ENCODE measurements around the gene JAKMIP2.

Gene JAKMIP2

DNA sequence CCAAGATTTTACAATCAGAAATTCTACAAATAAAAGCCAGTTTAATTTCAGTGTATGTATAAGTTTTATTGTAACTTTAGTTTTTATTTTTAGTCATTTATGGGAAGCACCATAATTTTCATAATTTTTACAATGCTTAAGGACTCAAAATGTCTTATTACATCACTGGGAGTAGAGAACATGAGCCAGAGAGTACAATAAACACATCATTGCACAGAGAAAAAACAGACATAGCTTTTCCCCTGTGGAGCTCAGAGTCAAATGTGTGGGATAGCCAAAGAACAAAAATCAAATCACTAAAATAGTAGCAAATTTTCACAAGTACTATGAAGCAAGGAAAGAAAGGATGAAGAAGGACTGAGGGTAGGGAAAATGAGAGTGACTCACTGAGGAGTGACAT, 5.5 kb upstream of the JAKMIP2 start:
- no peak for DNase-seq (ENCODE audit: low read depth)

DNA sequence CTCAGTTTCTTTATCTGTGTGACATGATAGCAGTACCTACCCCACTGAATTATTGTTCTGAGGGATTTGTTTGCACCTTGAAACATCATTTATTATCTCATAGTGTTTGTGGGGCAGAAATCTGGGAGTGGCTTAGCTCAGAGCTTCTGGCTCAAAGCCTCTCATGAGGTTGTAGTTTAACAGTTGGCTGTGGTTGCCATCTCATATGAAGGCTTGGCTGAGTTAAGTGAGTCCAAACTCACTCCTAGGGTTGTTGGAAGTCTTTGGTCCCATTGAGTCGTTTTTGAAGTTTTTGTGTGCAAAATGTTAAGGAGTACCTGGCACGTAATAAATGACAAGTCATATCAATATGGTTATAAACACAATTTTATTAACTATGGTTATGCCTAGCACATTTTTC, 3.6 kb upstream of the JAKMIP2 start:
- DNase-seq (ENCODE audit: low read depth): no peak

DNA sequence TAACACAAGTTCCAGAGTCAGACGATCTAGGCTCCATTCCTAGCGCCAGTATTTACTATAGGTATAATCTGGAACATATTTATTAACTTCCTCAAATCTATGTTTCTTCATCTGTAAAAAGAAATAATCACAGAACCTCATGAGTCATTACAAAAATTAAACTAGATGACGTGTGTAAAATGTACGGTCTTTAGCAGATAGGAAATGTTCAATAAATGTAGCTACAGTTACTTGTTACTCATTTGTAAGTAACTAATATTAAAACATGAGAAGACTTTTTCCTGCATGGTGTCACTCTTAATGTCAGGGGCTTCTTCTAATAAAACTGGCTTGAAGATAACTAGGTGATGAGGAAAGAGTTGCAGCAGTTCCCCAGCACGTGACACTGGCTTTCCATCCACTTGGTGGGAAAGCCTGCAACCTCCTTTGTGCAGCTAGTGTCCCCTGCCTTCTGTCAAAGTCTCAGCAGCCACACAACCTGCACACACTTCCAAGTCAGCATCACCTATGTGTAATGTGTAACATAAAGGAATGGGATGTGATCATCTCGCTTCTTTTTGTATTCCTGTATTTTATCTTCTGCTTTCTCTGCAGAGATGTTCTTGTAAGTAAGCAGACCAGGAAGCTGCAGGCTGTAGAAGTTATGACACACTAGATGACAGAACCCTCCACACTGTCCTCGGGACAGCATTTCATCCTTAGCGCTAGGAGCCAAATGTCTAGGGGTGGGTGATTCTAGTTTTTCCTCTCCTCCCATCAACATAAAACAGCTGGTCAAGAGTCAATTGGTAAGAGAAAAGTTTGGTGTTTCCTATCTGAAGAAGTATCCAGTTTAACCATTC, 1.8 kb upstream of the JAKMIP2 start:
- no peak for DNase-seq (ENCODE audit: low read depth)

DNA sequence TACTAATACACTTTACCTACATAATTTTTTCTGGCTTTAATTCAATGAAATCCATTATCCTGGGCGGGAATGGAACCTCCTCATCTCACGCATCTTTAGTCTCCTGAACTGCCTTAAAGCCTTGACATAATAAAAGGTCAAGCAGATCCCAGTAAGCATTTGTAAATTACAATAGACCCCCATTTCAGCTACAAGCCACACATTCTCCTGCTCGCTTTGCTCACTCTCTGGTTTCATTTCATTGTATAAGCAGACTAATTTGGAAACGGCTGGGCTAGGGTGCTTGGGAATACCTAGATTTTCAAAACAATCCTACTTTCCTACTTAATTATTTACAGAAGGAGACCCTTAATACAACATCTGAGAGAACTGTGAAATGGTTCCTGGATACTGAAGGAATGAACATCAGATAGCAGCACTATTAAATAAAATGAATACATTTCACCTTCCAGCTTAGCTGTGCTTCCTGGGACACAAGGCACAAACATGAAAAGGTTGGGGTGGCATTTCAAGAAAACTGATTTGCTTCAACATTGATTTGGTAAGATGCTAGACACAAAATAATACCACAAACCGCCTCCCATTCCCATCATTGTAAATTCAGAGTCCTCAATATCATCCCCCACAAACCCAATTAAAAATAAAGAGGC, 1.5 kb downstream of the JAKMIP2 start:
- DNase-seq (ENCODE audit: low read depth): no peak

DNA sequence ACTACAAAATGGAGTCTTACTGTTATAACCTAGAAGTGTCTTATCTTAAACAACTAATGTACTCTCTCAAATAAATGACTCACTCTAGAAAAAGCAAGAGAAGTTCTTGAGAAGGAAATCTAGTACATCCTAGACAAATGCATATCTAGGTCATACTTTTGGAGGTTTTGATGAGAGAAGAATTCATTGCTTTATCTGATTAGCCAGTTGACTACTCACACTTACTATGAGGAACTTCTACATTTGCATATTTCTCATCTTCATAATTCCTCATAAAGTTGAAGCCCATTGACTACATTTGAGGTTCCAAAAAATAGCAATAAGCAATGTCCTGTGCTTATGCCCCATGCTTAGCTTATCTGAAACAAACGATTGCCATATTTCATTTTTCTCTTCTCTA, 2.8 kb downstream of the JAKMIP2 start:
- DNase-seq (ENCODE audit: low read depth): no peak

DNA sequence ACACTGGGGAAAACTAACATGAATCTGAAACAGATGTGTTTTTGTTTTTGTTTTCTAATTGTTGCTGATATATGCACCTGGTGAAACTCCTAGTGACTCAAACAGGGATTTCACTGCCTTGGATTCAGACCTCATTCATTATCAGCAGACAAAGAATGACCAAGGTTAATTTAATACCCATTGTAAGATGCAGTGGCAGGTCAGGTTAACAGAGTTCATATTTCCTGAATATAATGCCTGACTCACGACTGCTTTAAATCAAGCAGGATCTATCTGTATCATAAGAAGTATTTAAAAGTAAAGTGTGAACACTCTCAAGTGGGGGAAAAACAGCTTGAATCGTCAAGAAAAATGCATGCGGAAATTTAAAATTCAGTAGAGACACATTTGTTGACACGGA, 5.5 kb downstream of the JAKMIP2 start:
- DNase-seq (ENCODE audit: low read depth): no peak

DNA sequence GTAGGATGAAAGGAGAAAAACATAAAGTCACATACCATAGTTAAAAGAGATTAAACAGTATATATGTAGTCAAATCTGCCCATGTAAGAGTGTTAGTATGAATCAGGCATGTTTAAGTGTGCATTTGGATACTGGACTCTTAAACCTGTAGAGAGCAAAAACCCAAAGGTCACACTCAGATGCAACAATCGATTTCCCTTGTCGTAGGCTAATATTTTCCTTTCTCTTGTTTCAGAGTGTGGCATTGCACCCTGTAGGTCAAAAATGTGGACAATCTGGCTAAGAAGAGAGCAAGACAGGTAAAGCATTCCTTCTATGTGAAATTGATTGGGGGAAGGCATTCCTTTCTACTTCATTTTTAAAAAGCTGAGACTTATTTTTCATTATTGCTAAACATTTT, 8.9 kb downstream of the JAKMIP2 start:
- DNase-seq (ENCODE audit: low read depth): no peak

DNA sequence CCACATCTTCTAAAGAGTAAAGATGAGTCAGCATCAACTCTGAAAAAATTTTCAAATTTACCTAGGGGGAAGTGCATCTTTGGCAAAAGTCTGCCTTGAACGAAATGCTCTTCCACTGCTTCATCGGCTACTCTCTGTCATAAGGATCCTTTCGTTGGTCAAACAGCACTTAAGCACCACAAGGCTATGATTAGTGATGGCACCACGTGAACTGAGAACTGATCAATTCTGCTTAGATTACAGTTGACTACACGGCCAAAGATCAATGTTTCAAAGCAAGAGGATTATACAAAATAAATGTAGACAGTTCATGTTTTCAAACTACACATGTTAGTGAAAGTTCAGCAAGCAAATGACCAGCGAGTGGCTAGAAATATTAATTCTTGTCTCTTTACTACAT, 9.4 kb downstream of the JAKMIP2 start:
- DNase-seq (ENCODE audit: low read depth): no peak

DNA sequence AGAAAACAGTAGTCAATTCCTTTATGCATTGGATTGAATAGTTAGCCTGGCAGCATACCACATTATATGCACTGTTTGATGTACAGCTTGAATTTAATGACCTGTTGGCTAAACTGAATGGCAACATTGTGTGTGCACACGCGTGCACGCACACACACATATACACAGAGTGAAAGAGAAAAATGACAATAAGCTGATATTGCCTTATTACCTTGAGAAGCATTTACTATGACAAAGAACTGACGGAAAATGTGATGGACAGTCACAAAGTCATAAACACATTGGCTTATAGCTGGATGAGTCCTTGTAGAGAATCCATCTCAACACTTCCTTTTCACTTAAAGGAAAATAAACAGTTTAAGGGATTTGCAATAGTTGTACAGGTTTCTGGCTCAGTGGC, 15.5 kb downstream of the JAKMIP2 start:
- no peak for DNase-seq (ENCODE audit: low read depth)

DNA sequence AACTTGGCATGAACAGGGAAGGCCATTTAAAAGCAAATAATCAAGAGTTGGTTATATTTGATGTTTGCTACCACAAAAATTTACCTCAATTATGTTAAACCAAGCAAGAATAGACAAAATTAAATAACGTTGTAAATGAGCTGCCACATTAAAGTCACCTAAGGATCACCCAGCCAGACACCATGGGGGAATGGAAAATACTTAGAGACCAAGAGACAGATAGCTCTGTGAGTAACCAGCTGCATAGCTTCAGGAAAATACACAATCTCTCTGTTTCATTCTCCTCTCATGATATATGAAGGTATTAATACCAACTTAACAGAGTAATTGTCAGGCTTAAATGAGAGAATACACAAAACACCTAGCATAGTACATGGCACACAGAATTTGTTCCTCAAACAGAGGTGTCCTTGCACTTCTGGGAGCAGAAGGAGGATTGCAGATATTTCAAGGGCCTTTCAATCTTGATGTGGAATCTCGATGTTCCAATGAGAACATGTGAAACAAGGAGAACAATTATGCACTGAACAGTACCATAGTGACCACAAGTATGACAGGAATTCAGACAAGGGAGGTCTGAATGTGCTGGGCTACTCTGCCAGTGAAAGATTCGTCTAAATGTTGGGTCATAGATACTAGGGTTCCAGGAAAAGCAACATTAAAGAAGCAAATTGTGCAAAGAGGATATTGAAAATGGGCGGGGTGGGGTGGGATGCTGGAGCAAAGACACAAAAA, 18.6 kb downstream of the JAKMIP2 start:
- DNase-seq (ENCODE audit: low read depth): no peak

DNA sequence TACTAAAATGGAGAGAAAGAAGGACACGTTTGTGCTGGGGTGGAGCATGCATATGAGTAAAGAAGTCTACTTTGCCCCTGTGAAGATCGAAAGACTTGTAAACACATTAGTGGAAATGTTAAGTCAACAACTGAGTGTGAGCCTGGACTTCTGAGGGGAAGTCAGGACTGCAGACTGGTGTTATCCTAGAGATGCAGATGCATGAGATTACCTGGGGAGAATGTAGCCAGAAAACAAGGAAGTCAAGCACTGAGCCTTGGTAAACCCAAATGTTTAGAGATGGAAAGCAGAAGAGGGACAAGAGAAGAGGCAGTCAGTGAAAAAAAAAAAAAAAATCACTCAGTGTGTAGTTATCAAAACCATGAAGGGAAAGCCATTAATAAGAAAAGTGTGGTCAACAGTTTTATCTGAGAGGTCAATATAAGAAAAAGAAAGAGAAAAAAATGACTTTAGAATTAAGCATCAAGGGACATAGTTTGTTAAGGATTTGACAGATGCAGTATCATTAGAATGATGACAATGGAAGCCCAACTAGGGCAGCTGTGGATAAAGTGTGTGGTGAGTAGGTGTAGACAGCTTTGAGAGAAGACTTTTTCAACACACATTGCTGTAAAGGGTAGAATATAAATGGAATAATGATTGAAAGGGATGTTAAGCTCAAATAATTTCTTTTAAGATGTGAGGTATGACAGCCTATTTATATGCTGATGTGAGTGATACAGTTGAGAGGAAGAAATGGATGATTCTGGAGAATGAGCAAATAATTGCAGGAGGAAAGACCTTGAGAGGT, 22.2 kb downstream of the JAKMIP2 start:
- no peak for DNase-seq (ENCODE audit: low read depth)

DNA sequence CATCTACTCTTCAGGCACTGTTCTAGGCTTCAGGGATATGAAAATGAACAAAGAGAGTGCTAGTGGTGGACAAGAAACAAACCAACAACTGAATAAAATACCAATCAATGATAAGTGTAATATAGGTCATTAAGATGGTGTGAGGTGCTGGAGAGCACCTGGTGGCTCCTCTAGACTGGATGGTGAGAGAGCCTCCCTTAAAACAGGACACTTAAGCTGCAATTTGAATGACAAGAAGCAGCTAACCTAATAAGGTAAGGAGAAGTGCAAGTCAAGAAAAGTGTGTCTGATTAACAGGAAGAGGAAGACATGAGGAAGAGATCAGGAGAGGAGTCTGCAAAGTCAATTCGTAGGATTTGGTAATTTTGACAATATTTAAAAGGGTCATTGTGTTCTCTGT, 23.1 kb downstream of the JAKMIP2 start:
- no peak for DNase-seq (ENCODE audit: low read depth)

DNA sequence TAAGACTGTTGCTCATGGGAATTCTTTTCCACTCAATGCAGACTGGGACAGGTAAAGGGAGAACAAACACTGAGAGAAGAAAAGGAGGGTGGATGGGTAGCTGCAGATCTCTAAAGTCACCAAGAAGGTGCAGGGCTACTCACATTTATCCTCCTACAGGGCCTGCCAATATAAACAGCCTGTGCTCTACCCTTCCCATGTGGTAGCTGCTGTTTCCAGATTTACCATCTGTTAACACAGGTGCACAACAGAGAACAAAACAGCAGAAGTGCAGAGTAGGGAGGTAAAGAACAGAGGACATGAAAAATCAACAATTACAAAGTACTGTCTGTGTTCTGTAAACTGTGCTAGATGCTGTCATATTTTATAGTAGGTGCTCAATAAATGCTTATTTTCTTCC, 26.0 kb downstream of the JAKMIP2 start:
- no peak for DNase-seq (ENCODE audit: low read depth)

DNA sequence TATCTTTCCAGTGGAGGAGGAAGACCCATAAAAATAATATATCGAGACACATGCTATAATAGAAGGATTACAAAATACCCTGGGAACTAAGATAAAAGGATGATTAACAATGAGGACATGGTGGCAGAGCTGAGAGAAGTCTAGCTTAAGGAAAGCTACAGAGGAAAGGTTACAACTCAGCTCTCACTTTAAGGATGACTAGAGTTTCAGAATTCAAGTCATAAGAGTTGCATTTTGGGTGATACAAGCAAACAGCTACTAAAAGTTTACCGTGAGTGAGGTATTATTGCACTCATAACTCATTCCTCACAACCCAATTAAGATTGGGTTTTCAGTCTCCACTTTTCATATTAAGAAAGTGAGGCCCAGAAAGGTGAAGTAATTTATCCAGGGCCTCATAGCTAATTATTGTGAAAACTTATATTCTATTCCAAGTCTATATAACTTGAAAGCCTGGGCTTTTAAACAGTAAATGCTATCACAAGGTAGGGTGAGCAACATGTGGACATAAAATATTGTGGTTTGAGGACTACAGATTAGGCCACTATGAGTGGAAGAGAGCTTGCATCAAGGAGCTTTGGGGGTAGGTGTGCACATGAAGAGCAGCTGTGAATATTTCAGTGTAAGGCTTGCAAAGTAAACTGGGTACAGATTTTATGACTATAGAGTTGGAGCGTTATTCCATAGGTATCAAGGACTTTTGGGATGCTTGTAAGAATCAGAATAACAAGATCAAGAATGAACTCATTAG, 28.0 kb downstream of the JAKMIP2 start:
- DNase-seq (ENCODE audit: low read depth): no peak

DNA sequence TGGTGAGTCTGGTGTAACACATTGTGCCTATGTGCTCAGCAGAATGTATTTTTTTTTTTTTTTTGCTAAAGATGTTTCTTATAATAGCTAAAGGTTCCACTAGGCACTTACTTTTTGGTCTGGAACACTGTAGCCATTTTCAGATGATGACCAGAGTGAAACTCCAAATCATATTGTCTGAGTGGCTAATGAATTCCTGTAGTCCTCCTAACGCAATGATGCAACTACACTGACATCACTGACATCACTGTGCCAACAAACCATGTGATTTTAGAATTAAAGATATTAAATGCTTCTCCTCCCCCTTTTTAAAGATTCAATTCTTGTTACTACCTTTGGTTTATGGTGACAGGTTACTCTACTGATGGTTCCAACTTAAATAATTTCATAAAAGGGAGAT, 28.8 kb downstream of the JAKMIP2 start:
- DNase-seq (ENCODE audit: low read depth): no peak

DNA sequence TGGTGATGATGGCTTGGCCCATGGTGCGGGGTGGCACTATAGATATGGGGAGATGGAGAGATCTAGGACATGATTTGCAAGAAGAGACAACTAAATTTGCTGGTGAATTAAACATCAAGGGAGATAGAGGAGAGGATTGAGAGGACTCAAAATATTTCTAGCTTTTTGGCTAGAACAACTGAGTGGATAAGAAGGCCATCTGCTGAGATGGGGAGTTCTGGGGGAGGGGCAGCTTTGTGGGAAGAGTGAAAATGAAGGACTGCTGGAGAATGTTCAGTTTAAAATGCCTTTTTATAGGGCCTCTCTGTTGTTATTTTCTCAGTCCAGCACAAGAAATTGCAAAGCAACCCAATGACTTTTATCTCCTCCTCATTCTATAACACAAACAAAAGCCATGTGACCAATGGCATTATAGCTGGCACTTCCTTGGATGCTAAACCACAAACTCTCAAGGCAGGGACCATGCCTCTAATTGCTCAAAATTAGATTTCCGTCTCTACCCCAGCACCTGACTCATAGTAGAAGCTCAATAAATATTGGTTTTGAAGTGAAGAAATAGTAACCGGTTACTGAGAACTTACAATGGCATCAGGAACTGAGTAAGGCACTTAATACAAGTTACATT, 29.8 kb downstream of the JAKMIP2 start:
- DNase-seq (ENCODE audit: low read depth): no peak

DNA sequence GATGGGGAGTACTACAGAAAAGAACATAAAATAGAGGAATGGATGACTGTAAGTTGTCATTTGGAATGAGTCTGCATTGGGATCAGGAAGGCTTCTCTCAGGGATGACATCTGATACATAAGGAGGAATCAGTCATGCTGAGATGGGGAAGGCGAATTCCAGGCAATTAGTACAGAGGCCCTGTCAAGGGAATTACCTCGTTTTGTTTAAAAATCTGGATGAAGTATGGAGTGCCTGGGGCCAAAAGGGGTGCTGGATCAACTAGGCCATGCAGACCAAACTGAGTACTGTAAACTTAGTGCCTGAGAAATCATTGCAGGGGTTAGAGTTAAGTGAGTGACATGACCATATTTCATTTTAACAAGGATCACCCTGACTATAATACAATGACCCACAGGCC, 30.5 kb downstream of the JAKMIP2 start:
- DNase-seq (ENCODE audit: low read depth): no peak

DNA sequence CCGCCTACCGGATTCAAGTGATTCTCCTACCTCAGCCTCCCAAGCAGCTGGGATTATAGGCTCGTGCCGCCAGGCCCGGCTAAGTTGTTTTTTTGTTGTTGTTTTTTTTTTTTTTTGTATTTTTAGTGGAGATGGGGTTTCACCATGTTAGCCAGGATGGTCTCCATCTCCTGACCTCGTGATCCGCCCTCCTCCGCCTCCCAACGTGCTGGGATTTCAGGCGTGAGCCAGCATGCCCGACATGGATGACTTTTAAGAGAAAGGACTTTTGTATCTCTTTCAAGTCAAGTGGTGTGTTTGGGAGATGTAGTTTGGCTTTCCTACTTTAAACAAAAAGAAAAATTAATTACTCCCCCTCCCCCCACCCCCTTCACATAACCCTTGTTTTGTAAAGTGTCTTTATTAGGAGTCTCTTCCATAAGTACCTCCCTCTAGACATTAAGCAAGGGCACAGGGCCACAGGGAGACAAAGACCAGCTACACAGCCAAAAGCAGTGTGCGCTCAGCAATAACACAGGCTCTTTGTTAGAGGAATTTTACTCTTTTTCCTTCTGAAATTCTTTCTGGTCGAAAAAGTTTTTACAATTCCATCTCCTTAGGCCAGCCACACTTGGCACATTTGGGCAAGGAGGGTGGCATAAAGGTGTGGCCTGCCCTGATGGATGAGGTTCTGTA, 31.2 kb downstream of the JAKMIP2 start:
- DNase-seq (ENCODE audit: low read depth): no peak

DNA sequence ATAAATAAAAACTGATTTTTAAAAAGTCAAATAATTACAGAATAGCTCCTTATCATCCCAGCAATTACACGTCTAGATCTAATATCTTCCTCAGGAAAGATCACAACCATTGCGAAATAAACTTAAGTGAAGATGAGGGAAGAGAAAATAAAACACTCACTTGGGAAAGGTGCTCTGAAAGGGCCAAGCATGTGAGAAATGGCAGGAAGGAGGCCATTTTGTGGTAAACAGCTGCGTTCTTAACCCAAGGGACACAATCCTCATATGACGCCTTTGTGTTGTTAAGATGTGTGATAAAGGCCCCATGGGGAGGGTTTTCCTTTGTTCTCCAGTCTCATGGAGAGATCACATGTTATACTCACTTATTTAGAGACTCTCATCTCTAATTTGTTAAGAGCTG, 32.5 kb downstream of the JAKMIP2 start:
- DNase-seq (ENCODE audit: low read depth): no peak

DNA sequence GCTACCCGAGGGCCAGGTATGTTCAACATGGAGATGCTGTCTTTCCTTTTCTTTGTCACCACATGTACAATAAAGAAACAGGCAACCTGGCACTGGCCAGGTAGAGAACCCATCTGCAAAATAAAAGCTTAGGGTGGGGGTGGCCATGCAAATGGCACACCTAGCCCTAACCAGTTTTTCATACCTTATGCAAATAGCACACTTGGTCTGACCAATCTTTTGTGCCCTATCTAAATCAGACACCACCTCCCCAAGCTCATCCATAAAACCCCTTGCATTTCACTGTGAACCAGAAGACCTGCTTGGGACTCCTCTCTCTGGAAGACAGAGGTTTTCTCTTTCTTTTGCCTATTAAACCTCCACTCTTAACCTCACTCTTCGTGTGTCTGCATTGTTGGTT, 33.9 kb downstream of the JAKMIP2 start:
- no peak for DNase-seq (ENCODE audit: low read depth)

DNA sequence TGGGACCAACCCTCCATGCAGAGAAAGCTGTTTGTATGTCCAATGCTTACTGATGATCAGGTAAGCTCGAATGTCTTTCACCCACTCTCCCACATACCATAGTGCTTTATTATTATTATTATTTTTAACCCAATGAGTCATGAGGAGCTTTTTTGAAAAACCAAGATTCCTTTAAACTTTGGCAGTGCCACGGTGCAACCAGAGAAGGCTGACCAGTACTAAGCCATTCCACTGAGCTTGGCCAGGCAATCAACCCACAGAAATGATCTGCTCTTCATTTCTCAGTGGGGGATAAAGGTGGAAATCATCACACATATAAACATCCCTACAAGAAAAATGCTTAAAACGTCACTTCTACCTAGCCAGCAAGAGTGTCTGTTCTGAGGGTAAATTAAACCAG, 35.5 kb downstream of the JAKMIP2 start:
- DNase-seq (ENCODE audit: low read depth): no peak
